GM19193 (cell line): ENCODE data around the gene CCDC116.

Experiments
- POLR2A ChIP-seq: IDR thresholded peaks from 4 replicates; pipeline ENCODE4 v1.6.1; 2011; ENCODE audit not compliant: insufficient read depth, insufficient read length; ENCODE audit errors: extremely low read depth

Gene CCDC116

GRCh38 chr22:21599053-21599893 is 33.3 kb upstream of the CCDC116 start:
- TF ChIP-seq POLR2A, result no peak

GRCh38 chr22:21602579-21602978 is 30.0 kb upstream of the CCDC116 start:
- no peak for TF ChIP-seq POLR2A

GRCh38 chr22:21603973-21604372 is 28.6 kb upstream of the CCDC116 start:
- no peak for TF ChIP-seq POLR2A

GRCh38 chr22:21605887-21606564 is 26.5 kb upstream of the CCDC116 start:
- no peak for TF ChIP-seq POLR2A

GRCh38 chr22:21606775-21607174 is 25.8 kb upstream of the CCDC116 start:
- TF ChIP-seq POLR2A, result no peak

GRCh38 chr22:21611210-21611977 is 21.2 kb upstream of the CCDC116 start:
- TF ChIP-seq POLR2A, result no peak

- TF ChIP-seq POLR2A, result no peak
Observed at GRCh38 chr22:21612858-21613257, 19.7 kb upstream of the CCDC116 start.

- no peak for TF ChIP-seq POLR2A
Observed at GRCh38 chr22:21613553-21614233, 18.9 kb upstream of the CCDC116 start.

GRCh38 chr22:21615731-21616130 is 16.8 kb upstream of the CCDC116 start:
- TF ChIP-seq POLR2A, result no peak

GRCh38 chr22:21621025-21621424 is 11.5 kb upstream of the CCDC116 start:
- no peak for TF ChIP-seq POLR2A

GRCh38 chr22:21622011-21622918 is 10.3 kb upstream of the CCDC116 start:
- no peak for TF ChIP-seq POLR2A

- no peak for TF ChIP-seq POLR2A
Observed at GRCh38 chr22:21622919-21623647, 9.5 kb upstream of the CCDC116 start.

- TF ChIP-seq POLR2A, result no peak
Observed at GRCh38 chr22:21623648-21623970, 9.0 kb upstream of the CCDC116 start.
